ENCODE measurements around the gene SNCAIP.
"Not testable (repeated sequence)": the region's sequence is repeated elsewhere in the genome, so short reads cannot be mapped to it uniquely, and the experiment has no call there.

The SNCAIP gene

DNA sequence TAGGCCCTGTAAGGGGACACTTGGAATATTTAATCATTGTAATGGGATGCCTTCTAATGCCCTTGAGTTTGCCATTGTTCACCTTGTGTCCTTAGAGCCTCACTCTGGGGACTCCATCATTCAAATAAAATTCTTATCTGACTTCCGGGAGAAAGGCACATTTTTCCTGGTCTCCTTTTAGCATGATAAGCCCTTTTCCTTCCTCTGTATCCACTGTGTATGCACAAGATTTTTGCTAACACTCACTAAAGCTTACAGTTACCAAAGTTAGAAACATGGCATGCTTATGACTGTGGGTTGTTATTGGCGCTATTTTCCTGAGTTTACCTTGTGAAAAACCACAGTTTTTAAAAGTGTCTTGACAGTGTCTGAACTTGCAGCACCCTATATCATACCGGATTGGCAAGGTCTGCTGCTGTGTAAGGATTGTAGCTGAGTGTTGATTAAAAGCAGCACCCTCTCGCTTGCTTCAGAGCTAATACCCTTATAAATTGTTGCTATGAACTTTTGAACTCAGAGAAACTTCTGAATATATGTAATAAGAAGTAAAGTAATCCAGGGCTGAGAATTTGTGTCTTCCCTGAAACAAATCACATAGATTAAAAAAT lies 46.4 kb downstream of the SNCAIP start:
- DNase-seq (ENCODE audit: low spot score) = no peak

DNA sequence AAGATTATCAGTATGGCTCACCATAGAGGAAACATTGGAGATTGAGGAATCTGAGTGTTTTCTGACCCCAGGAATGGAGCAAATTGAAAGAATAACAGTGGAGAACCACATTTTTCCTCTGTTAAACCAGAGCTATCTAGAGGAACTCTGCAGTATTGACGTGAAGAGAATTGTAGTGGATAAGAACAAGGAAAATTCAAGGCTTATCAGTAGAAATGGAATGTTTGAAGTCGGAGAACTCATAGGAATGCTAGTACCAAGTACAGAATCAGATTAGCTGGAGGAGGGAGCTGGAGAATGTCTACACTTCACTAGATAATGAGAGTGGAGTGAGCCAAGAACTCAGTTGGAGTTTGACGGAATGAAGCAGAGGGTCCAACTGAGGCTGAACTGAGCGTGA lies 50.3 kb downstream of the SNCAIP start:
- no peak for DNase-seq (ENCODE audit: low spot score)

DNA sequence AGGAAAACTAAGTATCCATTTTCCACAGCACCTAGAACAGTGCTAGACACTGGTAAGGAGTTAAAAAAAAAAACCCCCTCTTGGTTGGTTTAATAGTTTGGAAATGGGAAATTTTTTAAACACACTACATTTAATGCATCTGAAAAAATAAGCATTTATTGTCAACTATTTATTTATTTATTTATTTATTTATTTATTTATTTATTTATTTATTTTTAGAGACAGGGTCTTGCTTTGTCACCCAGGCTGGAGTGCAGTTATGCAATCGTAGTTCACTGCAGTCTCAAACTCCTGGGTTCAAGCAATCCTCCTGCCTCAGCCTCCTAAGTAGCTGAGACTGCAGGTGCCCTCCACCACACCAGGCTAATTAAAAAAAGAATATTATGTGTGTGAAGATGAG lies 51.6 kb downstream of the SNCAIP start:
- no peak for DNase-seq (ENCODE audit: low spot score)

DNA sequence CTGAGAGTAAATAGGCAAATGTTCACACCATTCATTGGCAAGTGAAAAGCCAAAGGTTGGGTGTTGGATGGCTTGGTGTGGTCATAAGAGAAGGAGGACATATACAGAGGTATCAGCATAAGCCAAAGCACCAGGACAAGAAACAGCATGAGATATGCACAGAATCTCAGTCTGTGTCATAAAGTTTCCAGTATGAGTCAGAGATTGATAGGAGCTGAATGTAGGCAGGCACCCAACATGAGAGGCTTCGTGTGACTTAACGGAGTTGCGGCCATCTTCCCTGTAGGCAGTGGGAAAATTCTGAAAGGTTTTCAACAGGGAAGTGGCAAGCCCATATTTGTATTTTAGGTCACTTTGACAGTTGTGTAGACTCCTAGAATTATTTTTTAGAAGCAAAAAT lies 54.5 kb downstream of the SNCAIP start:
- no peak for DNase-seq (ENCODE audit: low spot score)

DNA sequence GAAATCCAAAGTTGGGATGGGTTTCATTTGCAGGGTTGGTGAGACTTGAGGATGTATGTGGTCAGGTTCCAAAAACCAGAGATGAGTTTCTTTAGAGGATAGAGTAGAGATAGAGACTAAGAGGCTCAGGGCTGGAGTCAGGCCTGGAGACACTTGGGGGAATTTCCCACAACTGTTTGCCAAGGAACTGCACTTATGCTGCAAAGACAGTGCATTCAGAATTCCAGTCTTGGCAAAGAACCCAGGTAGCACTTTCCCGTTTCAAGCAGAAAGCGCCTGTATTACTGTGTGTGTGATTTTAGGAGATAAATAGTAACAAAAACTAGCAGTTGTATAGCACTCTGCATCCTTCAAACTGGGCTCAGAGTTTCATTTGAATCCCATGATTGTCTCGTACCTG lies 55.4 kb downstream of the SNCAIP start:
- DNase-seq (ENCODE audit: low spot score) = no peak

DNA sequence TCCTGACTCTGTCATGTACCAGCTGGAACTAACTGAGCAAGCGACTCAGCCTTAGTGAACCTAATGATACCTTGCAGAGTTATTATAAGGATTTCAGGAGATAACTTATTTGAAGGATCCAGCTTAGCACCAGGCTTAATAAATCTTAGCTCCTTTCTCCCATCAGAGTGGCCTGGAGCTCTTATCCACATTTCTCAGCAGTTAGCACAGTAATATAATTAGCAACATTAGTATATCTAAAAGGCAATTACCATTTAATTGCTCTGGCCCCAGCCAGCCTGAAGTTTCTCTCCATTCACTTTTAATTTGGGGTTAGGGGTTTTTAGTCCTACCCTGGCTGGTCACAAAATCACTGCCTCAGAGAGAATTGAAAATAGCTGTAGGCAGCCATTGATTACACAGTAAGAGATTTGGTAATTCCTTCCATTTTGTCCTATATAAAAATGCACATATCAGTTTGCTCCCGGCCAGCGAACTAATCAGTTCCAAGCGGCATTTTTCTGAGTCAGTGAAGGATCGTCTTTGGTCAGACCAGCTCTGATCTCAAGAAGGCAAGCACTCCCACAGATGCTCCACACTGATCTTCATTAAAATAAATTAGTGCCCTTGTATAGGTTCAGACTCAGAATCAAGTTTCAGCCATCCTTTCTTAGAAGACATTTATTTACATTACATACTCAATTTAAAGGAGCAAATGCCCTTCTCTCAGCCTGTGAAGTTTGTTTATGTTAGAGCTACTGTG lies 56.6 kb downstream of the SNCAIP start:
- no peak for DNase-seq (ENCODE audit: low spot score)

DNA sequence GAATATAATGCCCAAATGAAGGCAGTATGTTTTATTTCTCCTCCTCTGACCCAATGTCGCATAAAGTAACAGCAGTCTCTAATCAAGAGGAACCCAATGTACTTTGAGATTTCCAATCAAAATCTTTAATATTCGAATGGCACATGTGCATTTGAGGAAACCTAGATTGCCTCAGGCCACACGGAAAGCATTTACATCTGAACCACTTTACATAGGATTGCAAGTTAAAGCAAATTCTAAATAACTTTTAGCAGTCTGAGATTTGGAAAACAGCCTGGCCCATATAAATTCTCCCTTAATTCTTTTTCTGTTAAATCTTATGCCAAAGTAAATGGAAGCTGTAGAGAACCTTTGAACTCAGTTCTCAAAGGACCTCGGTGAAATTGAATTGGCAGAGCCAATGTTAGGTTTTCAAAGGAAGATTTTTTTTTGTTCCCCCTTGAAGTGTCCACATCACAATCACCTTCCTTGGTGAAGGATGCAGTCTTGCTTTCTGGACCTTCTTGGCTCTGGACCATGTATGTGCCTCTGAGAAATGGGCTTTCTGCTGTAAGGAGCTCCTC lies 57.3 kb downstream of the SNCAIP start:
- no peak for DNase-seq (ENCODE audit: low spot score)

DNA sequence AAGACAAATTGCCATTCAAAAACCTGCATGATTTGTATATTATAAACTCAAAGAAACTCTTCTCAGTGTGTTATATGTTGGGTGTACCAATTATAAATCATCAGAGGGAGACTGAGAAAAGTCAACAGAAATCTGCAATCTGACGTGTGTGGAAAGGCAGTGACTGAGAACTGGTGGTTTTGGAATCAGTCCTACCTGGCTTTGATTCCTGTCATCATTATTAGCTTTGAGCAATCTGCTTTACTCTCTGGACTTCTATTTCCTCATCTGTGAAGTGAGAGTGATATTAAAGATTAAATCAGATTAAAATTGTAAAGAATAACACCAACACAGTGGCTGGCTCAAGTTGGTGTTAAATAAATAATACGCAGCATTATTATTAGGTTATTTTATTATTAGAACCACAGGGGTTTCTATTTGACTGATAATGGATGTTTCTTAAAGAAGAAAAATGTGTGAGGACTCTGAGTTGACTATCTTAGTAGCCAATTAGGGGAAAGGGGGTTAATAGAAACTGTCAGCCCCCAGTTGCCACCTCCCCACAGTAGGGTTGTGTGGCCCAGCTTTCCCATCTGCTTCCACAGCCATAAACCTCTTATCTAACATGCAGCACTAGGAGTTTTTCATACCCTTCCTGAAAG lies 59.6 kb downstream of the SNCAIP start:
- no peak for DNase-seq (ENCODE audit: low spot score)

DNA sequence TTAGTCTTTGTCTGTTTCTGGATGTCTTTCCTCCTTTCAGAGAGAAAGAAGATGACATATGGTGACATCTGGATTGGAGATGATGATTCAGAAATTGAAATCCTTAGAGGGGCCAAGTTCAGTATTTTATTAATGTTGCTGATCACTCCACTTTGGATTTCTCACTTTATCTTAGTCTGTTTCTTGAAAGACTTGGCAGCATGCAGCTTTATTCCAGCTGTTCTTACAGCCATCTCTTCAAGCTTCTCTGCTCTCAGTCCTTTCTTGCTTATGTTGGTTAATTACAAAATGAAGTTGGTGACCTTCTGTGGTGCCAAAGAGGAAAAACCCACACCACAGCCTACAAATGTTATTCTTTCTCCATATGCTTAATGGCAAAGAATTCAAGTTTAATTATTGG lies 62.1 kb downstream of the SNCAIP start:
- DNase-seq (ENCODE audit: low spot score) = no peak

DNA sequence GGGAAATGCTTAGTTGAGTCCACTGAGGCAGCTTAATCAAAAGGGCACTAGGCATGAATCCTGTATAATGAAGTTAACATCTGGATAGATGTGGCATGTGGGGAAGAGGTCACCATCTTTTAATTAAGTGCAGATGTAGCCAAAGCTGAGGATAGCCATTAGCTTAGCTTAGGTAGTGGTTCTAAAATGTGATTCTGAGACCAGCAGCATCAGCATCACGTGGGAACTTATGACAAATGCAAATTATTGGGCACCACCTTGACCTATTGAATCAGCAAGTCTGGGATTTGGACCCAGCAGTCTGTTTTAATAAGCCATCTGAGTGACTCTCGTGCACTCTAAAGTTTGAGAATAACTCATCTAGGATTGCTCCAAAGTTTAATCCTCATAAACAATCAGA lies 63.8 kb downstream of the SNCAIP start:
- no peak for DNase-seq (ENCODE audit: low spot score)

DNA sequence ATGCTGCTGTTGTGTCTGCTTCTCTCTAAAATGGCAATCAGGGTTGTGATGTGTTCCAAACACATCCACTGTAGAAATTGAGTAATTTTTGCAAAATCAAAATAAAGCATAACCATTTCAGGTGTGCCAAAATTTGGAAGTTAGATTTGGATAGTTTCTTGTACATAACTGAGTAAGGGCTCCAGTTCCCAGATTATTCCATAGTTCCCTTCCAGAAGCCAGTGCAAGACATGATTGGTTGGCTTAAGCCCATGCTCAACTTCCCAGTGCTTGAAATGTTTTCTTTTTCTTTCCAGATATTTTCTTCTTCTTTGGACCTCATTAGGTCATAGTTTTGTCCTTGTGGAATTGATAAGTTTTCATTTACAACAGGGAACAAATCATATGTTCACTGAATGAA lies 64.2 kb downstream of the SNCAIP start:
- DNase-seq (ENCODE audit: low spot score) = no peak

DNA sequence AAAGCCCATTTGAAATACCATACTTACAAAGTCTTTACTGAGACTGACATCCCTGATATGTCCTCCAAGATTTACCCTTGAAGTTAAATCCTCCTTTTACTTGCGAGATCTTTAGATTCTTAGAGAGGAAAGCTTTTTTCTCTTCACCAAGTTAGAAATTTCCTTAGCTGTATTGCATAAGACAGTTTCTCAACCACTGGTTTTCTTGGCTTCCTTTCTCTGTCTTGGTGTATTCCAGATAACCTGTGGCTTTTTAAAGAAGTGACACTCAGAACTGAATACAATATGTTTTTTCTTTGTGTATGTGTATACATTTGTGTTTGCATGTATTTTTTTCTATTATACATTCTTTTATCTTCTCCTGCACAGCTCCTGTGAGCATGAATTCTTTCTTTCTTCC lies 65.0 kb downstream of the SNCAIP start:
- no peak for DNase-seq (ENCODE audit: low spot score)

DNA sequence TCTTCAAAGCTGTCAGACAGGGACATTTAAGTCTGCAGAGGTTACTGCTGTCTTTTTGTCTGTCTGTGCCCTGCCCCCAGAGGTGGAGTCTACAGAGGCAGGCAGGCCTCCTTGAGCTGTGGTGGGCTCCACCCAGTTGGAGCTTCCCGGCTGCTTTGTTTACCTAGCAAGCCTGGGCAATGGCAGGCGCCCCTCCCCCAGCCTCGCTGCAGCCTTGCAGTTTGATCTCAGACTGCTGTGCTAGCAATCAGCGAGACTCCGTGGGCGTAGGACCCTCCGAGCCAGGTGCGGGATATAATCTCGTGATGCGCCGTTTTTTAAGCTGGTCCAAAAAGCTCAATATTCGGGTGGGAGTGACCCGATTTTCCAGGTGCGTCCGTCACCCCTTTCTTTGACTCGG lies 70.9 kb downstream of the SNCAIP start:
- not testable (repeated sequence) for DNase-seq (ENCODE audit: low spot score)

DNA sequence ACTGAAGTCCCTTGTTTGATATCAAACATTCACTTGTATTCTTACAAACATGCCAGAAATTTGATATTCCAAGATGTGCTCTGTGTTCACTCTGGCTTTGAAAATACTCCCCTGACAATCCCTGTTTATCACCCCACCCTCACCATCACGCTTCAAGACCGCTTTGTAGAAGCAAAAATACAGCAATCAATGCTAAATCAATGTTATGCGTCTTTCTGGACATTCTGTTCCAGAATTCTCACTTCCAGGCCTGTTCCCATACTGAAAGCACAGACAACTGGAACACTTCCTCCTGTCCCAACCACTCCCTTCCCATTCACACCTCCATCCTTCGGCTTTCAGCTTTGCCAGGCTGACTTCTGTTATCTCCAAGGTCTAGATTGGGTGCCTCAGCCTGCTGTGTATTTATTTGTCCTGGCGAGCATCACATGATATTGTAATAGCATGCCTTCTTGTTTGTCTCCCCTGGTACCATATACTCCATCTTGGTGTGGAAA lies 72.8 kb downstream of the SNCAIP start:
- DNase-seq (ENCODE audit: low spot score) = no peak

DNA sequence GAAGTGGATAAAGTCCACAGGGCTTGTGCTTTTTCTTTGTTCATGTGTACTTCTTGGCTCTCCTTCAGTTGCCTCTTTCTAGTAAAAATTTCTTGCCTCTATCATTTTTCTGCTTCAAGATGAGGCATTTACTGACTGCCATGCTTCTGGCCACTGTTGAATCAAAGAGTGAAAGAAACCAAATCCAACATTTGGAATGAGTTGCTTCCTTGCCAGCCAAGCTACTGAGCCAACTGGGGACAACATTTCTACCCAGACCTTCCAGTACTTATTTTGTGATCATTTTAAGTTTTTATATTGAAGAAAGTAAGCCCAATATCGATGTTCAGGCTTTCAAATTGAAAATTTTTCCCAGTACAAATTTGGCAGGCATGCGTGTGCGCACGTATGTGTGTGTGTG lies 73.2 kb downstream of the SNCAIP start:
- DNase-seq (ENCODE audit: low spot score) = no peak

DNA sequence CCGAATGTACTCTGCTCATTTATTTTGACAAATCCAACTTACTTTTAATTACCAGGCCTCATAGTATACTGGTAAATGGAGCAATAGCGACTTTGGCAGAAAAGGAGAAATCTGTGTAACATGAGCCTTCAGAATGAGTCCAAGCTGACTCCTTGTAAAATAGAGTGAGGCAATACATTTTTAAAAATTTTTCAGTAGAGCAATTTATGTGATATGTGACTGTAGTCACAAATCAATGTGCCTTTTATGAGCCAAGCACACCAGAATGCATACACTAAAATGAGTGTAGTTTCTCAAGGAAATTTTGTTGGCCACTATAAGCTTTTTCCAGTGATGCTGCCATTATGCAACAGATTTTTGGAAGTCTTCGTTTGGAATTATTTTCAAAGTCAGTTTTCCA lies 73.8 kb downstream of the SNCAIP start:
- peak; percentile 20 for DNase-seq (ENCODE audit: low spot score)

DNA sequence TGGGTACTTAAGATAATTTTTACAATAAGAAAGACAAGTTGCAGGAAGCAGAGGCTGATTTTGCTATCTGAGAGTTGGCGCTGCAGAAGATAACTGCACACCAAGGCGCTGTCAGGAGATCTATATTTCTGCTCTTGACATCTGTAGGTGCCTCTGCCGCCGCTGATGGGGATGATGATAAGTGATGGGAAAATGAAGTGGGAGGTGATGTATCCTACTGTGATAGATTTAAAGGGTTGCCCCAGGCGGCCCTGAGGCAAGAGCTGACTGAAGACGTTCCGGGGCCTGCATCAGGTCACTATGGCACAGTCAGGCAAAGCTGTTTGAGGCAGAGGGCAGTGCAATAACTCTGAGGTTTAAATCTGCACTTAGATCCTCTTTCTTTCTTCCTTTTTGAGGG lies 78.1 kb downstream of the SNCAIP start:
- DNase-seq (ENCODE audit: low spot score) = no peak

DNA sequence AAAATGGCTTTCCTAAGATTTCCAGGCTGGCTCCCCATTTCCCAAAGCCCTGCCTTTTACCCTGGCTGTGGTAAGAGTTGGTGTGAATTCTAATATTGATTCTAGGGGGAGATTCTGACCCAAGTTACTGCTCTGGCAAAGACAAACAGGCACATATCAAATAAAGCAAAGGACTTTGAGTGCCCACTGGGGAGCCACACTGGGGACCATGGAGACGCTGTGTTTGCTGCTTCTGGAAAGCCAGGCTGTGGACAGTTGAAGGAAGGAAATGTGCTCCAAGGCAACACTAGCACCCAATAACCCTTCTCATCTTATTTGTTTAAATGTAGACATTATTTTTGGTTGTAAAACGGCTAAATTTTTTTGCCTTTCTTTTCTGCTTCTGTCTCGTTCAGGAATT lies 78.7 kb downstream of the SNCAIP start:
- DNase-seq (ENCODE audit: low spot score) = no peak

DNA sequence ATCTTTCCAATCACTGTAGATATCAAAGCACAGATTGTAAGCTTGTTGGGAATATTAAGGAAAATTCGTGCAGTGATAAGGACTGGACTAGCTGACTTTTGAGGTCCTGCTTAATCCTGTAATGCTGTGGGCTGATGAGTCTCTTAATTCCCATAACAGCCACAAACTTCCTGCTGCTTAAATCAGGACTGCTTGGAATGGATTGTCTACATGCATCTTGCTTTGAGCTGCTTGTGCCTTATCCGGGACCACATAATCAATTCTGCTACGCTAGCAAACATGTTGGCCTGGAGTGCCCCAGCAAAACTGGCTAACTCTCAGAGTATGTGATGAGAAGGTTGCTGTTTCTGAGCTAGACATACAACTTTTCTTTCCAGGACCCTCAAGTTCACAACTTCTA lies 79.6 kb downstream of the SNCAIP start:
- no peak for DNase-seq (ENCODE audit: low spot score)

DNA sequence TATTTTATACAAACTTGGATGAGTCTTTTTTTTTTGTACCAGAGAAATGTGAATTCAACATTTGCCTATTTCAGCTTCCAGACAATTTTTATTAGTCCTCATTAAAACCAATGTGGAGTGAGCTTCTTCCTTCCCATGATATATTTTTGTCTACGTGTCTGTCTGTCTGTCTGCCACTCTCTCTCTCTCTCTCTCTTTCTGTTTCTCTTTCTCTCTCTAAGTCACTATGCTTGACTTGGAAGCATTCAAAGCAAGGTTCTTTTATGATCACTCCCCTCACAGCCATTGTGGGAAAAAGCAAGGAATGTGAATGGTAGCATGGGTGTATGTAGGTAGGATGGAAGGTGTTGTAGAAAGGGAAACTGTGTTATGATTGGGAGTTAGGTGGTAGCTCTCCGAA lies 80.2 kb downstream of the SNCAIP start:
- no peak for DNase-seq (ENCODE audit: low spot score)

DNA sequence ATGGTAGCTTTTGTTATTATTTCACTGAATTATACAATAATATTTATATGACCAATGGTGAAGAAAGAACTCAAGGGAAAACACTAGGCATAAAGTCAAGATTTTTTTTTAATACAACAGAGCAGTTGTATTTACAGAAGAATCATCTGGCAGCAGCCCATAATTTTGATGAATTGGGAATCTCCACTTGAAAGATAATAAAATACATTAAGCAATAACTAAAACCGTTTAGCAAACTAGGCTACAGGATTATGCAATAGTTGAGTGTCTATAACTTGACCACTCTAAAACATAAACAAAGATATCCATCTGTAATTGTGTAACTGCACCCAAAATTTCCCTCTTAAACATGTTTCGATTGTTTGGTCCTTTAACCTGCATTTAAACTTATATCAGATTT lies 80.8 kb downstream of the SNCAIP start:
- no peak for DNase-seq (ENCODE audit: low spot score)

DNA sequence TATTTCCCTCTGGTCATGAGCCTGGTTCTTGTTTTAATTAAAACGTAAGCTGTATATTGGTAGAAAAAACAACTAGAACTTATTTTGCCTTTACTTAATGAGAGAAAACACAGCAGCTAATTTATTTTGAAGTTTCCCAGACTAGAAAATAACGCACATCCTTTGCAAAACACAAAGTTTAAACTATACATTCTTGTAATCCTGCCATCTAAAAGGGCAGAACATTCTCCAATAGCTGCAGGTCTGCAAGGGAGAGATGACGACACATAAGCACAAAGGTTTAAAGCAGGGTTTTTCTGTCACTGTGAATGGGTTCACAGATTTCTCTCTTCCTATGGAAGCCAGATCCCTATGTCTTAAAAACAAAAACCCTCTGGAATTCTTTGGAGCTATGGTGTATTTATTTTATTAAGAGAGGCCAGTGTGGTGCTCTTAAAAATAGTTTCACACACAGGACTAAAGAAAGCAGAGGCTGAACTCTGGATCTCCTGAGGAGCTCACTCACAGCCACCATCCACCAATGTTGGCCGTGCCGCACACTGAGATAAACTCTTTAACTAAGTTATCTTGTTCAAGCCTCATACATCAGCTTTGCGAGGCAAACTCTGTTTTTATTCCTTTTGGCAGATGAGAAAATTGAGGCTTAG lies 82.4 kb downstream of the SNCAIP start:
- DNase-seq (ENCODE audit: low spot score) = no peak

DNA sequence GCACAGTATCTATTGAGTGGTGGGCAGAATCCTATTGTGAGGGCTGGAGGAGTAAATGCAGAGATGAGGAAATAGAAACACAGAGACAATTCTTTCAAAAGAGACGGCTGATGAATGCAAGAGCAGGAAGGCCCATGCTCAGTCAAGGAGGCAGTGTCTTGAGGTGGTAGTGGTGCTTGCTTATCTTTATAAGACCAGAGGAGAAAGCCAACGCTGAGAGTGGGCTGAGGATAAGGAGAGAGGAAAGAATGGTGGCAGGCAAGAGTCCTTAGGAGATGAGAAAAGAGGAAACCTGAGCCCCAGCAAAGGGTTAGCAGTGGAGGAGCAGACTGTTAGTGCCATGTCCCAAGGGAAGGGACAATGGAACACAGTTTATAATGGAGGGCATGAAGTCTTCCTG lies 86.0 kb downstream of the SNCAIP start:
- DNase-seq (ENCODE audit: low spot score) = no peak

Measured in AG20443 (cell line).